GF-D8 (cell line): Measurements from ENCODE around the gene ADAMTS2.

ENCODE experiments used
- DNase-seq: peaks from one replicate; lab custom pipeline; 2025; lab: John Stamatoyannopoulos, UW

Gene ADAMTS2

DNA sequence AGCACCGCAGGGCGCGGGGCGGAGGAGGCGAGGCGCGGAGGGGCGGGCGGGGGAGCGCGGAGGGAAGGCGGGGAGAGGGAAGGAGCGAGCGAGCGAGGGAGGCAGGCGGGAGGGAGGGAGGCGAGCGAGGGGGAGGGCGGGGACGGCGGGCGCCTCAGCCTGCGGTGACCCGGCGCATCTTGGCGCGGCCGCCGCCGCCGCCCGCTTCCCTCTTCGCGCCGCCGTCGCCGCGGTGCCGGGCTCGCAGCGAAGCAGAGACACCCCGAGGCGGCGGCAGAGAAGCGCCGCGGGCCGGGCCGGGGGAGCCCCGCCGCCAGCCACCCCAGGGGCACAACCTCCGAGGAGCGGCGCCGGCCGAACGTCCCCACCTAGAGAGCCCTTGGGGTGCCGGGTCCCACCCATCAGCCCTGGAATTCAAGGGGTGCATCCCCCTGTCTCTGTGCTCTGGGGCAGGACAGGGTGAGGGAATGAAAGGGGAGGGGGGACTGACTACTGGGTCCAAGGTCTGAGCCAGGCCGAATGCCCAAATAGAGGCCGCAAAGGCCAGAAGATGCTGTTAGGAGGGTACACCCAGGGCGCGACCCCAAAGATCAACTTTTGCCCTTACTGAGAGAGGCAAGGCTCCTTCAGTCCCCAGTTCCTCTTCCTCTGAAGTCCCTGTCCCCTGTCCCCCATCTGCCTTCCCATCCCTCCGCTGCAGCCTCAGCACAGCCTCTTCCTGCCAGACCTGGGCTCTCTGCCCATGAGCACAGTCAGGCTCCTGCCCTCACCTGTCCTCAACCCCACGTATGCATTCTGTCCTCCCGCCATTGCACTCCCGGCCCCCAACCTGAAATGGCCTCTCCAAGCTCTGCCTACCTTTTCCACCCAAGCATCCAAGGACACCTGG is at the start of gene ADAMTS2:
Gene ADAMTS2, minus strand, starts transcription at position 29 of the 889 bp plus-strand sequence. CDS start 133 bp downstream, outside the sequence.
- no peak for DNase-seq

- no peak for DNase-seq
These were observed 47.8 kb upstream of the ADAMTS2 start for GRCh38 chr5:179393078-179393477.

GRCh38 chr5:179387151-179388110 is 42.2 kb upstream of the ADAMTS2 start:
- DNase-seq = no peak

DNA sequence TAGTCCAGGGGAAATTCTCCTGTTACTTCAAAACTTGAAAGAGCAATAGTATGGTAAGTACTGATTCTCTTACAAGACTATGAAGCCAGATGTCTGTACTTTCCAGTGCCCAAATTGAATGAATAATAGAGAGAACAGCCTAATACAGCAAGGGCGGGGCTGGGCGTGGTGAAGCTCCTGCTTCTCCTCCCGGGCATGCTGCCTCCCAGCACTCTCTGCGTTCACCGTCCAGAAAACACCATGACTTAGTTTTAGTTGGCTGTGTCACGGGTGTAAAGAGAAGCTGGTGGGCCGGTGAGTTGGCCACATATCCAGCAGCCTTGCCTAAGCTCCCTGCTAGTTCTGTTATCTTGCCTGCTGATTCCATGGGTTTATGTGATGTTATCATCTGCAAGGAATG is 40.7 kb upstream of the ADAMTS2 start:
- no peak for DNase-seq

- DNase-seq = no peak
These were observed 37.2 kb upstream of the ADAMTS2 start for GRCh38 chr5:179382486-179382885.

DNA sequence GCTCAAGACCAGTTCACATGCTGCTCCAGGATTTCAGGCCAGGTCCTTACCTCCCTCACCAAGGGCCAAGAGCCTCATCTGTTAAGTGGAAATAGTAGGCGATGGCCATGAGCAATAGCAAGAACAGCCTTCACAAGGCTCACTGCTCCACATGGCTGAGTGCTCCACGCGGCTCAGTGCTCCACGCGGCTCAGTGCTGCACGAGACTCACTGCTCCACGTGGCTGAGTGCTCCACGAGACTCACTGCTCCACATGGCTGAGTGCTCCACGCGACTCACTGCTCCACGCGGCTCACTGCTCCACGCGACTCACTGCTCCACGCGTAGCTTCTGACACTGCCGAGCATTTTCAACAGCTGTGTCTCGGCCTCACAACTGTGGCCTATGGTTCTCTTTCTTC is 36.4 kb upstream of the ADAMTS2 start:
- DNase-seq = no peak

- DNase-seq = no peak
These were observed 35.2 kb upstream of the ADAMTS2 start for GRCh38 chr5:179380211-179381035.

DNA sequence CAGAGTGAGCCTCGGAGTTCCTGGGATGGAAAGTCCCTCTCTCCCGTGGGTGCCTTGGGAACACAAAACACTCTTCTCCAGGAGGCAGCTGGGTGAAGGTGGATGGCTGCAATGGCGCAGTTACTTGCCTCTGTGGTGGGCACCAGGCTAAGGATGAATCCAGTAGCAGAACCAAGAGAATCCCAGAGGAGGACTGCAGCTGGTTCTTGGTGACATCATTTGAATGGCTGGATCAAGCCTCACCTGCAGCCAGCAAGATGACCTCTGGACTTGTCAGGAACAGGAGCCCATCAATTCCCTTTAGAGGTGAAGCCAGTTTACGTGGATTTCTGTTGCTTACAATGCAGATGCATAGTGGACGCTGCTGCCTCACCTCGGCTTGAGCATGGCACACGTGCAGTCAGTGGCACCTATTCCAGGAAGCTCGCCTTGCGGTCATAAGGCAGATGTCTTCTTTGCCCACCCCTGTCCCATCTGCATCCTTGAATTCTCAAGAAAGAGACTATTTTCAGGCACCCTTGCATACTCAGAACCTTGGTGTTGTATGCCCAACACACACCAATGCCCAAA is 34.1 kb upstream of the ADAMTS2 start:
- no peak for DNase-seq

DNA sequence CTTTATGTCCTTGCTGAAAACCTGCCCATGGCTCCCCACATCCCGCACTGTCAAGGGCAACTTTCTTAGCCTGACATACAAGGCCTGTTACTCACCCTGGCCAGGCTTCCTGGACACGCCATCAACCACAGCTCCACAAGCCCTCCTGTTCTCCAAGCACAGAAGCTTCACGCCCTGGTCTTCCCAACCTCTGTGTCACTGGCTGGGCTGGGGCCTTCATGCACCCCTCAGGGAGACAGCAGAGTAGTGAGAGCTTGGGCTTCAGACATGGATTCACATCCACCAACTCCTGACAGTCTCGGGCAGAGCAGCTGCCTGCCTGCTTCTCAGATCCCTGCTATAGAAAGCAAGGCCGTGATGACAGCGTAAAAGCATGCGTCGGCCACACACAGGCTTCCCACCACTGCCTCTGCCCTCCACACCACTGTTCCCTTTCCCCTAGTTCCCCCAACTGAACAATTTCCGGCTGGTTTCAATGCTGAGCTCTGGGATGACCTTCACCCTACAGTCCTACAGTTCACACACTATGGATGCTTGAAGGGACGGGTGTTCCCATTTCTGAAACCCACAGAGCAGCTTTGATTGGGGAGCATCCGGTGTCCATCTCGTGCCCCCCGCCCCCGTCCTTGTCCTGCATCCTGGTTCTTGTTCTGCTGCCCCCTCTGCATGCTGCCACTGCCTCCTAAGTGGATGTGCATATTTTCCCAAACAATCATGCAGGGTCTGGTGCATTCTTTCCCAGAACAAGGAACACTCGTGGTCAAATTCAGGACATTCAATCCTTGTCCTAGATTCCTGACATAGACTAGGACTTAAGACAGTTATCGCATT is 33.4 kb upstream of the ADAMTS2 start:
- DNase-seq = no peak

GRCh38 chr5:179378116-179378440 is 32.8 kb upstream of the ADAMTS2 start:
- DNase-seq = no peak

DNA sequence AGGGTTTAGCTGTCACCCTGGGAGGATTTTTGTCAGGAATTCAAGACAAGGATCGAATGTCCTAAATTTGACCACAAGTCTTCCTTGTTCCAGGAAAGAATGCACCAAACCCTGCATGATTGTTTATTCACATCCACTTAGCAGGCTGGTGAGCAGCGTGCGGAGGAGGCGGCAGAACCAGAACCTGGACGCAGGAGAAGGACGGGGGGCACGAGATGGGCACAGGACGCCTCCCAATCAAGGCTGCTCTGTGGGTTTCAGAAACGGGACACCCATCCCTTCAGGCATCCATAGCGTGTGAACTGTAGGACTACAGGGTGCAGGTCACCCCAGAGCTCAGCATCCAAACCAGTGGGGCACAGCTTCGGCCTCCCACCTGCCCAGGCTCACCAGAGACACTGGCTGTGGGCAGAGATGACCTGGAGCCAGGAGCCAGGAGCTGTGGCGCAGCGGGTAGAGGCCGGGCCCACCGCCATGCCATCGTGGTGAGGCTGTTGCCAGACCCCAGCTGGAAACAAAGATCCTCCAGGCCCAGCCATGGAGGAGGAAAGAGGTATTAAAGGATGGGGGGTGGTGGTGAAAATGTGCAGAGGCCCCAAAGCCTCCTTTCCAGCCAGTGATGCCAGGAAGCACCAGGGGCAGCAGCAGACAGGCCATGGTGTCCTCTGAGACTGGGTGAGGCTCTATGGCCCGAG is 32.3 kb upstream of the ADAMTS2 start:
- no peak for DNase-seq

DNA sequence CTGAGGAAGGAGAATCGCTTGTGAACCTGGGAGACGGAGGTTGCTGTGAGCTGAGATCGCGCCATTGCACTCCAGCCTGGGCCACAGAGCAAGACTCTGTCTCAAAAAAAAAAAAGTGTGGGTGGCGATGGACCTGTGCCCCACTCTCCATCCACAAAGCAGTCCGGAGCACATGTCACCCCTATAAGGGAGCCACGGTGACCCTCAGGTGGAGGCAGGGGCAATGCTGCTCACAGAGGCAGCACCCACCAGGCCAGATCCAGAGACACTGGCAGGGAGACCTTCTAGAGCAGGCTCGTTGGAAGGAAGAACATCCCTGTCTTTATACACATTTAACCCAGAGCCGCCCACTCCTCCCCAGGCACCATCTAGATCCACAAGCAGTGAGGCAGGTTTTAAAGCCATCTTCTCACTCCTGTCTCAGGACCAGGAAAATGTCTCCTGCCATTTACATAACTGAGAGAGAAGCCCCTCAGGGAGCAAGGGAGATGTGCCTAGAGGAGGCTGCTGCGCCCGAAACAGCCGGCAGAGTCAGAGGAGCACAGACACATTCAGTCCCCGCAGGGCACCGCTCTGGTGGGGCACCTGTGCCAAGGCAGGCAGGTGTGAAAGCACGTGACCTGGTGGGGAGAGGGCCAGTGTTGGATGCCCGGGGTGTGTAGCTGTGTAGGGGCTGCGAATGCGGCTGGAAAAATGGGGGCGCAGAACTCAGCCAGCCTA is 31.6 kb upstream of the ADAMTS2 start:
- DNase-seq = no peak

DNA sequence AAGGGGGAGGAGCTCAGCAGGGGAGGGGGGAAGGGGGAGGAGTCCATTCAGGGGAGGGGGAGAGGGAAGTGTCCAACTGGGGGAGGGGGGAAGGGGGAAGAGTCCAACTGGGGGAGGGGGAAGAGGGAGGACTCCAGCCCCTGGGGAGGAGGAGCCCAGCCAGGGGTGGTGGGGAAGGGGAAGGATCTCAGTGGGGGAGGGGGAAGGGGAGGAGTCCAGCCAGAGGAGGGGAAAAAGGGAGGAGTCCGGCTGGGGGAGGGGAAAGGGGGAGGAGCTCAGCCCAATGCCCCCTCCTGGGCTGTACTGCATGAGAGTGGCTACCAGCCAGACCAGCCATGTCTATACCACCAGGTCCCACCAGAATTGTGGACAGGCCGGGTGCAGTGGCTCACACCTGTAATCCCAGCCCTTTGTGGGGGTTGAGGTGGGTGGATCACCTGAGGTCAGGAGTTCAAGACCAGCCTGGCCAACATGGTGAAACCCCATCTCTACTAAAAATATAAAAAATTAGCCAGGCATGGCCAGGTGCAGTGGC is 30.6 kb upstream of the ADAMTS2 start:
- no peak for DNase-seq

DNA sequence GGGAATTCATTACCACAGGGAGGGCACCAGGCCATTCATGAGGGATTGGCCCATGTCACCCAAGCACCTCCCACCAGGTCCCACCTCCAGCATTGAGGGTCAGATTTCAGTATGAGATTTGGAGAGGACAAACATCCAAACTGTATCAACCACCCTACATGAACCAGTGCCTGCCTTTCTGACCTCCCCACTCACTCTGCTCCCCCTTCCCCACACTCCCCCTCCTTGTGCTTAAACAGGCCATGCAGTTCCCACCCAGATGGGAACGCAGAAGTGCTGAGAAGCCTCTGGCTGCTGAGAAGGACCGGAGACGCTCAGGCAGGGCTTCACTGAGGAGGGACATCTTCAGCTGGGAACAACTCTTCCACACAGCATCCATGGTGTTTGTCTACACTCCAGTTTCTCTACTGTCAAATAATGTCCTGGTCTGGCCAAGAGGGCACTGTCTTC is 30.0 kb upstream of the ADAMTS2 start:
- no peak for DNase-seq

DNA sequence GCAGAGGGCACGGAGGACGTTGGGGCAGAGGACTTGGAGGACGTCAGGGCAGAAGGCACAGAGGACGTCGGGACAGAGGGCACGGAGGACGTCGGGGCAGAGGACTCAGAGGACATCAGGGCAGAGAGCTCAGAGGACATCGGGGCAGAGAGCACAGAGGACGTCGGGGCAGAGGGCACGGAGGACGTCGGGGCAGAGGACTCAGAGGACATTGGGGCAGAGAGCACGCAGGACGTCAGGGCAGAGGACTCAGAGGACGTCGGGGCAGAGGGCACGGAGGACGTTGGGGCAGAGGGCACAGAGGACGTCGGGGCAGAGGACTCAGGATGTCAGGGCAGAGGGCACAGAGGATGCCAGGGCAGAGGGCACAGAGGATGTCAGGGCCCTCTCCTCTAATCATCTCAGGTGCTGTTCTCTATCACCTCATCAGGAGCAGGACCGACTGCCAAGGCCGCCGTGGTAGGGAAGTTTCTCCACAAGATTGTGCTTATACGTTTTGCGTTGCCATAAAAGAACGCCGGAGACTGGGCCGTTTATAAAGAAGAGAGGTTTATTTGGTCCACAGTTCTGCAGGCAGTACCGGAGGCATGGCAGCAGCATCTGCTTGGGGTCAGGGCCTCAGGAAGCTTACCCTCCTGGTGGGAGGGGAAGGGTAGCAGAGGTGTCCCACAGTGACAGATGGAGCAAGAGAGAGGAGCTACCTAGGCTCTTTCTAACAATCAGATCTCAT is 29.4 kb upstream of the ADAMTS2 start:
- no peak for DNase-seq

DNA sequence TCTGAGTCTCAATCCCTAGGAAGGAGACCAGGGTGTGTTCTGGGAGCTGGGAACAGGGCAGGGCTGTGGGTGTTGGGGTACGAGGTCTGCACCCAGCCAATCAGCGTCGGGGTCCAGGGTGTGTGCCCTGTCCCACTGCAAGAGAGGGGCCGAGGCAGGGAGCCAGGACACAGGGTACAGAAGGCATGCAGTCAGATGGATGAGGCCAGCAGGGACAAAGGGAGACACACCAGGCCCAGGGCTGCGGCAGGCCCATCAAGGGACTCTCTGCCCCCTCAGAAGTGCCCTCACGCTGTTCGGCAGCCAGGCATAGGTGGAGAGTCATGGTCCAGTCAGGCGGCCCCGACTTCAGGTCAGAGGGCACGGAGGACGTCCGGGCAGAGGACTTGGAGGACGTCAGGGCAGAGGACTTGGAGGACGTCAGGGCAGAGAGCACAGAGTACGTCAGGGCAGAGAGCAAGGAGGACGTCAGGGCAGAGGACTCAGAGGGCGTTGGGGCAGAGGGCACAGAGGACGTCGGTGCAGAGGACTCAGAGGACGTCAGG is 28.8 kb upstream of the ADAMTS2 start:
- no peak for DNase-seq

- DNase-seq = no peak
These were observed 28.1 kb upstream of the ADAMTS2 start for GRCh38 chr5:179373101-179373934.
